Stomach (tissue), 4 donors: ENCODE measurements around the gene VAPB.

ENCODE experiments used
- EP300 ChIP-seq: sonication (generic); formaldehyde crosslinking; IDR thresholded peaks from one replicate; pipeline ENCODE4 v1.6.1; 2017; ENCODE audit warnings: antibody characterized with exemption
- POLR2A ChIP-seq, 4 donors: fragments of 450-650 bp; IDR thresholded peaks; one replicate each; pipeline ENCODE4 v1.6.1; 2016; ENCODE audit warnings: antibody characterized with exemption in 4 of 4, control low read depth in 2 of 4, mild to moderate bottlenecking in 1 of 4, moderate library complexity in 1 of 4
- POLR2AphosphoS5 ChIP-seq, 3 donors: sonication (generic); formaldehyde crosslinking; IDR thresholded peaks; one replicate each; pipeline ENCODE4 v1.6.1; 2016; ENCODE audit warnings: antibody characterized with exemption in 3 of 3
- TF ChIP-seq, protein P1 (sequence below), 7 experiments: fragments of 450-650 bp in 4 of 7; fragments of 200-600 bp in 3 of 7; sonication (generic) in 3 of 7; IDR thresholded peaks; one replicate each; pipeline ENCODE4 v1.5.1; 2016 to 2019; ENCODE audit warnings: antibody characterized with exemption in 7 of 7, control low read depth in 2 of 7, mild to moderate bottlenecking in 1 of 7

GRCh38 chr20:58420798-58421496 lies 31.9 kb downstream of the VAPB start:
- TF ChIP-seq, protein P1, sequence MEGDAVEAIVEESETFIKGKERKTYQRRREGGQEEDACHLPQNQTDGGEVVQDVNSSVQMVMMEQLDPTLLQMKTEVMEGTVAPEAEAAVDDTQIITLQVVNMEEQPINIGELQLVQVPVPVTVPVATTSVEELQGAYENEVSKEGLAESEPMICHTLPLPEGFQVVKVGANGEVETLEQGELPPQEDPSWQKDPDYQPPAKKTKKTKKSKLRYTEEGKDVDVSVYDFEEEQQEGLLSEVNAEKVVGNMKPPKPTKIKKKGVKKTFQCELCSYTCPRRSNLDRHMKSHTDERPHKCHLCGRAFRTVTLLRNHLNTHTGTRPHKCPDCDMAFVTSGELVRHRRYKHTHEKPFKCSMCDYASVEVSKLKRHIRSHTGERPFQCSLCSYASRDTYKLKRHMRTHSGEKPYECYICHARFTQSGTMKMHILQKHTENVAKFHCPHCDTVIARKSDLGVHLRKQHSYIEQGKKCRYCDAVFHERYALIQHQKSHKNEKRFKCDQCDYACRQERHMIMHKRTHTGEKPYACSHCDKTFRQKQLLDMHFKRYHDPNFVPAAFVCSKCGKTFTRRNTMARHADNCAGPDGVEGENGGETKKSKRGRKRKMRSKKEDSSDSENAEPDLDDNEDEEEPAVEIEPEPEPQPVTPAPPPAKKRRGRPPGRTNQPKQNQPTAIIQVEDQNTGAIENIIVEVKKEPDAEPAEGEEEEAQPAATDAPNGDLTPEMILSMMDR (IDR thresholded peaks at IDR 0.05) = no peak
- TF ChIP-seq POLR2AphosphoS5 (IDR thresholded peaks at IDR 0.05) (no peak), POLR2A (IDR thresholded peaks at IDR 0.05) (no peak), EP300 (no peak)
